HepG2 (cell line): Measurements from ENCODE around the gene UAP1L1. TPM values are rescaled to one million over a fixed set of nuclear protein-coding genes. Genes with fewer than 3 reads are reported as not detected.

Experiments used
- E2F1 ChIP-seq: sonication (generic); formaldehyde crosslinking; IDR thresholded peaks from 2 replicates; pipeline ENCODE4 v1.5.0; 2020; ENCODE audit warnings: missing genetic modification reagents
- KDM1A ChIP-seq: IDR thresholded peaks from 2 replicates; pipeline ENCODE4 v1.6.1; 2016; ENCODE audit warnings: missing compliant biosample characterization
- KDM5B ChIP-seq: sonication (generic); formaldehyde crosslinking; IDR thresholded peaks from 2 replicates; pipeline ENCODE4 v1.4.0; 2020; ENCODE audit warnings: missing genetic modification reagents, mild to moderate bottlenecking, borderline replicate concordance
- MBNL3 ChIP-seq: fragments of 250-450 bp; sonication (Bioruptor Pico); conservative IDR thresholded peaks from 2 replicates; pipeline ENCODE4 v1.8.0; 2022; ENCODE audit warnings: mild to moderate bottlenecking, inconsistent platforms
- MEIS1 ChIP-seq: sonication (generic); formaldehyde crosslinking; IDR thresholded peaks from 2 replicates; pipeline ENCODE4 v1.9.0; 2021; ENCODE audit warnings: mild to moderate bottlenecking, missing genetic modification reagents, moderate library complexity, borderline replicate concordance
- REPIN1 ChIP-seq: sonication (generic); formaldehyde crosslinking; IDR thresholded peaks from 2 replicates; pipeline ENCODE4 v1.8.0; 2022; ENCODE audit warnings: missing genetic modification reagents, low read depth, mild to moderate bottlenecking, borderline replicate concordance
- SNAPC4 ChIP-seq: sonication (generic); formaldehyde crosslinking; IDR thresholded peaks from 2 replicates; pipeline ENCODE4 v1.4.0; 2020; ENCODE audit warnings: mild to moderate bottlenecking, missing genetic modification reagents
- THAP11 ChIP-seq: IDR thresholded peaks from 2 replicates; pipeline ENCODE4 v1.6.1; 2016; ENCODE audit warnings: missing biosample characterization, missing genetic modification reagents
- YEATS2 ChIP-seq: sonication (generic); formaldehyde crosslinking; IDR thresholded peaks from 2 replicates; pipeline ENCODE4 v1.4.0; 2020; ENCODE audit warnings: missing genetic modification reagents, borderline replicate concordance
- ZBTB43 ChIP-seq: sonication (generic); formaldehyde crosslinking; conservative IDR thresholded peaks from 2 replicates; pipeline ENCODE4 v1.4.0; 2020; ENCODE audit warnings: missing genetic modification reagents
- ZFP91 ChIP-seq: sonication (generic); formaldehyde crosslinking; IDR thresholded peaks from 2 replicates; pipeline ENCODE4 v1.9.0; 2022; ENCODE audit warnings: missing genetic modification reagents, mild to moderate bottlenecking, borderline replicate concordance
- ZMAT3 ChIP-seq: sonication (generic); formaldehyde crosslinking; conservative IDR thresholded peaks from 2 replicates; pipeline ENCODE4 v1.7.0; 2021; ENCODE audit warnings: missing genetic modification reagents
- ZNF232 ChIP-seq: sonication (generic); formaldehyde crosslinking; IDR thresholded peaks from 2 replicates; pipeline ENCODE4 v1.4.0; 2020; ENCODE audit warnings: missing genetic modification reagents, borderline replicate concordance
- ZNF251 ChIP-seq: sonication (generic); formaldehyde crosslinking; IDR thresholded peaks from 2 replicates; pipeline ENCODE4 v1.9.0; 2021; ENCODE audit warnings: mild to moderate bottlenecking, missing genetic modification reagents
- ZNF335 ChIP-seq: sonication (generic); formaldehyde crosslinking; IDR thresholded peaks from 2 replicates; pipeline ENCODE4 v1.4.0; 2020; ENCODE audit warnings: missing genetic modification reagents
- ZNF782 ChIP-seq: sonication (generic); formaldehyde crosslinking; IDR thresholded peaks from 2 replicates; pipeline ENCODE4 v1.4.0; 2020; ENCODE audit warnings: missing genetic modification reagents, mild to moderate bottlenecking, borderline replicate concordance
- polyA plus RNA-seq, 8 experiments: library from polyadenylated mRNA; depleted of rRNA in 3 of 8; stranded (reverse) in 7 of 8; unstranded in 1 of 8; fragments of >200 nt; fragmentation: Illumina TruSeq in 4 of 8; extraction: Trizol in 4 of 8; gene quantifications; 2 replicates each; pipeline versions ENCODE4 v1.2.1 to v1.2.3, GENCODE V29; 2011 to 2016; ENCODE audit warnings: low read depth in 4 of 8, missing spikeins in 1 of 8, mixed read lengths in 1 of 8; ENCODE audit not compliant: insufficient read depth in 1 of 8
- total RNA-seq, 5 experiments: library from RNA; depleted of rRNA; stranded (reverse); fragments of >200 nt; fragmentation: Illumina TruSeq; extraction: Trizol; gene quantifications; 2 replicates each; pipeline ENCODE4 v1.2.3, GENCODE V29; 2016; ENCODE audit warnings: low read depth in 1 of 5

Gene UAP1L1
- total and polyA plus RNA-seq, 2 of the 13 experiments (the other 11 are each of a cell fraction or from before 2014, with no cell fraction given): 5.4 to 6.4 TPM

- peak; percentile 78; the same call in 1 of the 2 replicates for TF ChIP-seq YEATS2 (CRISPR knock-in tag)
- no peak; the same call in 1 of the 2 replicates for TF ChIP-seq KDM1A (CRISPR knock-in tag)
- peak; percentile 86 for TF ChIP-seq E2F1
- TF ChIP-seq ZBTB43: no peak; the same call in 1 of the 2 replicates
- peak; percentile 79 for TF ChIP-seq ZMAT3
- TF ChIP-seq ZFP91 (CRISPR knock-in tag): peak; percentile 84
- no peak for TF ChIP-seq SNAPC4 (CRISPR knock-in tag)
- TF ChIP-seq MBNL3 (CRISPR knock-in tag): no peak
- TF ChIP-seq KDM5B (CRISPR knock-in tag): peak; percentile 41; the same call in 1 of the 2 replicates
- peak; percentile 14; the same call in 1 of the 2 replicates for TF ChIP-seq ZNF232 (CRISPR knock-in tag)
- no peak; the same call in 1 of the 2 replicates for TF ChIP-seq MEIS1 (CRISPR knock-in tag)
- TF ChIP-seq ZNF335 (CRISPR knock-in tag): peak; percentile 75
- peak; percentile 34; the same call in 1 of the 2 replicates for TF ChIP-seq REPIN1
- TF ChIP-seq THAP11 (CRISPR knock-in tag): peak; percentile 90
- TF ChIP-seq ZNF251 (CRISPR knock-in tag): no peak
- no peak for TF ChIP-seq ZNF782 (CRISPR knock-in tag)
Measured at GRCh38 chr9:137086531-137087408, 9.5 kb downstream of the UAP1L1 start, which contains the start of gene MAN1B1 (continued).
